HG02798 (cell line): ENCODE measurements around the gene ACSL3.

Source experiments
- ATAC-seq: cut with Tn5 transposase; IDR thresholded peaks from one replicate; pipeline ENCODE4 v1.9.1; 2021; ENCODE audit warnings: mild to moderate bottlenecking; ENCODE audit not compliant: unreplicated experiment, poor library complexity

ACSL3 gene

GRCh38 chr2:222935688-222936298 lies 75.0 kb downstream of the ACSL3 start:
- no peak for ATAC-seq

- no peak for ATAC-seq
Measured at GRCh38 chr2:222936705-222937104, 75.9 kb downstream of the ACSL3 start.

GRCh38 chr2:222938327-222938726 lies 77.5 kb downstream of the ACSL3 start:
- ATAC-seq = no peak

- ATAC-seq = peak; percentile 84
Measured at GRCh38 chr2:222939208-222939856, 78.5 kb downstream of the ACSL3 start.

- no peak for ATAC-seq
Measured at GRCh38 chr2:222939979-222940378, 79.1 kb downstream of the ACSL3 start.

GRCh38 chr2:222941510-222942032 lies 80.7 kb downstream of the ACSL3 start:
- ATAC-seq = no peak

- no peak for ATAC-seq
Measured at GRCh38 chr2:222942561-222942960, 81.7 kb downstream of the ACSL3 start.

GRCh38 chr2:222942977-222943376 lies 82.1 kb downstream of the ACSL3 start:
- ATAC-seq = no peak

- peak; percentile 77 for ATAC-seq
Measured at GRCh38 chr2:222943820-222944219, 83.0 kb downstream of the ACSL3 start.

GRCh38 chr2:222944552-222944951 lies 83.7 kb downstream of the ACSL3 start:
- ATAC-seq = no peak

- no peak for ATAC-seq
Measured at GRCh38 chr2:222944971-222945740, 84.3 kb downstream of the ACSL3 start.

GRCh38 chr2:222945887-222946286 lies 85.1 kb downstream of the ACSL3 start:
- no peak for ATAC-seq

GRCh38 chr2:222946700-222947287 lies 86.0 kb downstream of the ACSL3 start:
- ATAC-seq = no peak

- ATAC-seq = no peak
Measured at GRCh38 chr2:222949073-222949472, 88.2 kb downstream of the ACSL3 start.

- ATAC-seq = no peak
Measured at GRCh38 chr2:222949690-222950323, 89.0 kb downstream of the ACSL3 start.

- ATAC-seq = no peak
Measured at GRCh38 chr2:222950638-222951285, 89.9 kb downstream of the ACSL3 start.

- no peak for ATAC-seq
Measured at GRCh38 chr2:222952204-222952603, 91.4 kb downstream of the ACSL3 start.

- ATAC-seq = no peak
Measured at GRCh38 chr2:222955008-222955407, 94.2 kb downstream of the ACSL3 start.

GRCh38 chr2:222959358-222959757 lies 98.5 kb downstream of the ACSL3 start:
- ATAC-seq = no peak

- peak; percentile 92 for ATAC-seq
Measured at GRCh38 chr2:222960126-222960525, 99.3 kb downstream of the ACSL3 start.
